HG03135 (cell line): ENCODE results near the gene CDH20.
"Not testable (repeated sequence)": the region's sequence is repeated elsewhere in the genome, so short reads cannot be mapped to it uniquely, and the experiment has no call there.

Source experiments
- ATAC-seq: cut with Tn5 transposase; IDR thresholded peaks from one replicate; pipeline ENCODE4 v1.9.1; 2021; ENCODE audit warnings: mild to moderate bottlenecking, moderate library complexity; ENCODE audit not compliant: unreplicated experiment

The CDH20 gene

GRCh38 chr18:61340148-61340547 lies 6.9 kb downstream of the CDH20 start:
- ATAC-seq, result no peak

DNA sequence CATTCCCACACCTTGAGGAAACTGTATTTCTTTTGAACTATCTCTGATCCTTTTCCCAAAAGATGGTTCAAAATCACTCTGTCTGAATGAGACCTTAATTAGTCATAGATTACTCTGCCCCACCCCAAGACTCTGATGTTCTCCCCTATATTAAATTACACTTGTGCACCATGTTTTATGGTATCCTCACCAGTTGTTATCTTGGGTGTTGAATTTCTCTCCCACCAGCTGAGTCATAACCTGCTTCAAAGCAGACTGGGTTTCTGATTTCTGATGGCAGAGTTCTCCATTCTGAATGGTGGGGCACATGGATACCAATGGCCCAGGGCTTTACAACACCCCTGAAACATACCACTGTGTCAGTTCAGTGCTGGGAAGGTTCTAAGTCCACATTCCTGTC lies 15.0 kb downstream of the CDH20 start:
- ATAC-seq, result no peak

GRCh38 chr18:61350578-61350977 lies 17.3 kb downstream of the CDH20 start:
- no peak for ATAC-seq

DNA sequence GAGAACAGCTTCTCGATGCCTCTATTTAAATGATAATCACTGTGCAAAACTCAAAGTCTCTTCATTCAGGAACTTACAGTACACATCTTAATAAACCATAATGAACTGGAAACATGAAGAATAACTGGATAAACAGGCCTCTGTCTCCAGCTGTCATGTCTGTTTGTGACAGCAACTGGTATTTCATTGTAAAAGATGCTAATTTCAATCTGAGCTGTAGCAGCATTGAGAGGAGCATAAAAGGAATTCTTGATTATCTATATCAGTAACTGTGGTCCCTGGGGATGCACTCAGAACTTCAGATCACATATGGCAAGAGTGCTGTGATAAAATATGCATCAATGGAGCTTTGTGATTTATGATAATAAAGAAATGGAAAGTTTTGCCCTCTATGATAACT lies 18.8 kb downstream of the CDH20 start:
- ATAC-seq, result no peak

GRCh38 chr18:61352611-61353010 lies 19.4 kb downstream of the CDH20 start:
- ATAC-seq, result no peak

DNA sequence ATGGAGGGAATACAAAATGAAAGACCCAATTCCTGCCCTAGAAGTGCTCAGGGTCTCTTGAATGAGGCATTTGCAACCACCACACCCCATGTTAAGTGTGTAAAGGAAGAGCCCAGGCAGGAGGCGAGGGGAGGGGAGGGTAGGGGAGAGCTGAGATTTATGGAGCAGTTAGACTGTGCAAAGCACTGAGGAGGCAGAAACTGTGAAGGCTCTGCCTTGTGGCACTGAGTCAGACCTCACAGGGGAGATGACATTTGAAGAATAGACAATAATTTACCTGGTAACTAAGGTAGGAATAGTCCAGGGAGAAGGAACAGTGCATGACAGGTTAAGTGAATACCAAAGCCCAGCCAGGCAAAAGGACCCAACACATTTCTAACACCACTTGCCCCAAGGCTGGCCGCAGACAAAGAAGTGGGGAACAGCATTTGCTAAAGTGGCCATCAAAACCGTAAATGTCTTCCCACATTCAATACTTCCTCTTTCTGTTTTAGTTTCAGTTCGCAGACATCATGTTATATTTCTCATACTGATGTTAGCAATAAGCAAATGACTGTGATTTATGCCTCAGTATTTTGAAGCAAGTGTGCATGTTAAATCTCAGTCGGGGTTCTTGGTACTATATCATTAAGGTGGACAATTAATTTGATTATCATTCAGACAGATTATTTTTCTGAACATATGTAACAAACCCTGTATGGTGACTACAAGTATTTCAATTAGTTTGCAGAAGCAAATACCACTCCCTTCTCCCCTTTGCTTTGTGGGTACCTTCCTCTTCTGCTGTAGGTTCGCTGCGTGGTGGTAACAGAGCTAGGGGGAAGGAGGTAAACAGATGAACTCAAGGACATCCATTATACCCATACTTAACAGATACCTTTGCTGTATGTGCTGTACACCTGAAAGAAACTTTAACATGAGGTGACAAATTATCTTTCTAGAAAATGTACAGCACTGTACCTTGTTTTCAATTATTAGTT lies 27.5 kb downstream of the CDH20 start:
- ATAC-seq, result peak; percentile 96

DNA sequence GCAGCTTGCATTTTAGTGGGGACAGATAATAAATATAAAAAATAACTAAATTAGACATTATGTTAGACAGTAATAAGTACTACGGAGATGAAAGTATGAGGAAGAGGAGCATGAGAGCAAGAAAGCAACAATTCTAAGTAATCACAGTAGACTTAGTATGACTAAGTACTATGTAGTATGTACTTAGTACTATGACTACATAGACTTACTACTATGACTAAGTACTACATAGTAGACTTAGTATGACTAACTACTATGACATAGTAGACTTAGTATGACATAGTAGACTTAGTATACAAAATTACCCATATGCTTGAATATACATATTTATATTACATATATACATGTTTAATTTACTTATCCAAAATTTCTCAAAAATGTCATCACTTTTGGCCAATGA lies 29.3 kb downstream of the CDH20 start:
- ATAC-seq, result no peak

DNA sequence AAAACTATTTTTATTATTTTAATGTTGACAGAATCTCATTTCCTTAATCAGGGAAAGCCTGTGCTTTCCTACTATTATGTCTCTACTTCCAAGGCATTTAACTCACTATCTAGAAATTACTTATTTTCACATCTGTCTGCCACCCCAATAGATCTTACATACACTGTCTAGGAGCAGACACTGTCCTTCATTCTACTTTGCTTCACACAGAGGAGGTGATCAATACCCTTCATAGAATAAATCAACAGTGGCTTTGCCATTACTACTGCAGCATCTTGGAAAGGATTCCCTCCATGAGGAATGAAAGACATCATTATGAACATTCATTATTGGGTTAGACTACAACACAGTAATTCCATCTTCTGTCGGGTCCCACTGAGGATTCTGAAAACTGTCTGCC lies 31.7 kb downstream of the CDH20 start:
- no peak for ATAC-seq

GRCh38 chr18:61368001-61368400 lies 34.8 kb downstream of the CDH20 start:
- no peak for ATAC-seq

- ATAC-seq, result not testable (repeated sequence)
Measured at GRCh38 chr18:61369671-61370070, 36.4 kb downstream of the CDH20 start.

DNA sequence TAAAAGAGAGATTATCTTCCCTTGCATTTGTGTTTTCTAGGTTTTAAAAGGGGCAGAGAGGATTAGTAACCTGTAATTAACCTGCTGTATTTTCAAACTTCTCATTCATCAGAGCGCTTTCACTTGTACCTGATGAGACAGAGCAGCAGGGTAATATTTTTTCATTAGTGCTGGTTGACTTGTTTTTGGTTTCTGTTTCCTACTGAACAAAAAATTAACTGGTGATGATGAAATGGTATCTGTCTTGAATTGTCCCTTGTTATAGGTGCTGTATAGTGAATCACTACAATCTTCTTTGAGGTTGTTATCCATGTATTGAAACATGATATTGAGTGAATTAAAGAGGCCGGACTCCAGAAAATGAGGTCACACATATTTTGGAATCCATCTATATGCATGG lies 37.9 kb downstream of the CDH20 start:
- no peak for ATAC-seq

- no peak for ATAC-seq
Measured at GRCh38 chr18:61379827-61380226, 46.6 kb downstream of the CDH20 start.

DNA sequence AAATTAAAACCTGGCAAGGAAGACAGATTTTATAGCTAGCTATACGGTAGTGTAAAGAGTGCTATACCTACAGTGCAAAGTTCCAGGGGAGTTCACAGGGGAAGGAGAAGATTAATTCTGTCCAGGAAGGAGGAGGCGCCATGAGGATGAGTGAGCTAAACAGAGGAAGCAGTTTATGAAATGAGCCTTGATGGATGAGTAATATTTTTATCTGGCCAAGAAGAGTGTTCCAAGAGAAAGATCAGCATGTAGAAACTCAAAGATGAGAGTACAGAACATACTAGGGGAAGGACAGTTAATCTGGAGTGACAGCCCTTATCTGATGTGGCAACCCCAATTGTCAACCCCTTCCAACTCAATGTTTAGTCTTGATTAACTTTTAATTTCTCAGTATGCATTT lies 54.8 kb downstream of the CDH20 start:
- no peak for ATAC-seq

GRCh38 chr18:61394983-61395382 lies 61.8 kb downstream of the CDH20 start:
- no peak for ATAC-seq

DNA sequence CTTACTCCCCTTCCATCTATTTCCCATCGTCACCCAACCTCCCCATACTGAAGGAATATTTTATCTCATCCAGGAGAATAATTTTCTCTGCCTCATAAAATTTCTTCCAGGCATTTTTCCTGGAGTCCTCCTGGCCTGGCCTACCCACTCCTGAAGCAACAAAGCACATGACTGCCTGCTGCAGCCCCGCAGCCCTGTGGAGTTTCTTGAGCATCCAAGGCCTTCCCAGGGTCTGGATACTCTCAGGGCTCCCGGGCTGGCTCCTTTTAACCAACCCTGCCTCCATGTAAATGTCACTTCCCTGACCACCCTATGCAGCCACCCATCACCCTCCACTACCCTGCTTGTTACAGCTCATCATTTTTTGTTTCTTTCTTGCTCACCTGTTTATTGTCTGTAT lies 64.0 kb downstream of the CDH20 start:
- no peak for ATAC-seq

- no peak for ATAC-seq
Measured at GRCh38 chr18:61398961-61399705, 65.9 kb downstream of the CDH20 start.

GRCh38 chr18:61400016-61400635 lies 66.9 kb downstream of the CDH20 start:
- no peak for ATAC-seq

GRCh38 chr18:61400716-61401115 lies 67.5 kb downstream of the CDH20 start:
- ATAC-seq, result no peak

GRCh38 chr18:61402726-61403125 lies 69.5 kb downstream of the CDH20 start:
- ATAC-seq, result no peak

GRCh38 chr18:61413396-61413795 lies 80.2 kb downstream of the CDH20 start:
- ATAC-seq, result no peak

DNA sequence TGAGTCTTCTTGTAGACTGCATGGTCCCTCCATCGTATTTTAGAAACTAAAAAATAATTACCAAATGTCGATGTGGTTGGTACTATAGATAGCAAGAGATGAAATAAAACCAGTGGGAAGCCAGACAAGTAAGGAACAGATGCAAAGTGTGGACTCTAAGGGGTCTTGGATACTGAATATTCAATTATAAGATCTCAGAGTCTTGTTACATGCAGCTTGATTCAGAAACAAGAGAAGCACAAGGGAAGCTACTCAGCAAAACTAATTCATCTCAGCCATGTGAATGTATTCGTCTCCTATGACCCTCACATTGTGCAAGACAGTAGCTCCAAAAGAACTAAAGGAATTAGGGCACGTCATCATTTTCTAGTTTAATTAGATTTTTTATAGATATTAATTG lies 80.9 kb downstream of the CDH20 start:
- no peak for ATAC-seq

DNA sequence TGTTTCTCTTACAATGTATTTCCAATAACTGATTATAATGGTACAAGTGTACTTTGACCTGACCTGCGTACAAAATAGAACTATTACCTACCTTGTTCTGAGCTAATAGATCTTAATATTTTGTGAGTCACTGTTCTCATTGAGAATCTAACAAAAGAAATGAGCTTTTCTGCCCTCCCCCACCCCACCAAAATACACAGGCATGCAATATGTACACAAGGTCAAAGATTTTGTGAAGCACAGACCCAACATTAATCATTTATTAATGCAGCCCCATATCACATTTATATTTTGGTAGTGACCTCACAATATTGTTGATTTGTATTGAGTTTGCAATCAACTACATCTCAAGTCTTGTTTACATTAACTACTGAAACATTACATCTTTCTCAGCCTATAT lies 86.5 kb downstream of the CDH20 start:
- ATAC-seq, result no peak
